Uterus (tissue), 4 donors: ENCODE measurements around the gene LDLRAD1. TPM values are rescaled to one million over a fixed set of nuclear protein-coding genes. Genes with fewer than 3 reads are reported as not detected.

Source experiments
- DNase-seq, 2 donors: peaks; one replicate each; pipeline ENCODE4 v3.0.0-alpha.2; 2019 to 2020
- H3K27ac ChIP-seq, 2 donors: fragments of 200-600 bp; sonication (generic); 1 replicate in 1 of 2; 2 replicates in 1 of 2; pipeline ENCODE4 v1.5.1; 2016 to 2018
- H3K27me3 ChIP-seq, 2 donors: fragments of 200-600 bp; sonication (generic); one replicate each; pipeline ENCODE4 v1.5.1; 2018 to 2019; ENCODE audit warnings: control low read depth in 1 of 2
- H3K36me3 ChIP-seq, 2 donors: fragments of 200-600 bp; sonication (generic); one replicate each; pipeline ENCODE4 v1.5.1; 2019; ENCODE audit warnings: control low read depth in 1 of 2
- H3K4me1 ChIP-seq, 2 donors: fragments of 200-600 bp; sonication (generic); one replicate each; pipeline ENCODE4 v1.5.1; 2018 to 2019; ENCODE audit warnings: control low read depth in 1 of 2
- H3K4me3 ChIP-seq, 2 donors: fragments of 200-600 bp; sonication (generic); 1 replicate in 1 of 2; 2 replicates in 1 of 2; pipeline ENCODE4 v1.5.1; 2018 to 2019; ENCODE audit warnings: mild to moderate bottlenecking in 1 of 2
- H3K9me3 ChIP-seq, 2 donors: fragments of 200-600 bp; sonication (generic); one replicate each; pipeline ENCODE4 v1.5.1; 2019; ENCODE audit warnings: control low read depth in 1 of 2
- CTCF ChIP-seq, 4 experiments: fragments of 200-600 bp in 2 of 4; fragments of 450-650 bp in 2 of 4; sonication (generic) in 2 of 4; IDR thresholded peaks; one replicate each; pipeline ENCODE4 v1.5.1; 2016 to 2019; ENCODE audit warnings: antibody characterized with exemption in 4 of 4, mild to moderate bottlenecking in 2 of 4, moderate library complexity in 1 of 4
- POLR2A ChIP-seq, 2 donors: fragments of 450-650 bp; IDR thresholded peaks; one replicate each; pipeline ENCODE4 v1.6.1; 2016; ENCODE audit warnings: antibody characterized with exemption in 2 of 2, mild to moderate bottlenecking in 1 of 2, moderate library complexity in 1 of 2
- intact Hi-C: fragments of 100-400 bp; cut with DNase I; formaldehyde crosslinking; loops from one replicate; pipeline ENCODE4 v1.15.1; 2023; ENCODE audit warnings: low total_unique reads
- total RNA-seq, 4 donors: library from RNA; depleted of rRNA in 3 of 4; stranded (reverse); fragments of >200 nt in 3 of 4; gene quantifications; one replicate each; pipeline versions ENCODE4 v1.1.0 to v1.2.4, GENCODE V29; 2014 to 2023
- donor health status: DM: yes; HTN: yes; CAD: no.

The LDLRAD1 gene, protein sequence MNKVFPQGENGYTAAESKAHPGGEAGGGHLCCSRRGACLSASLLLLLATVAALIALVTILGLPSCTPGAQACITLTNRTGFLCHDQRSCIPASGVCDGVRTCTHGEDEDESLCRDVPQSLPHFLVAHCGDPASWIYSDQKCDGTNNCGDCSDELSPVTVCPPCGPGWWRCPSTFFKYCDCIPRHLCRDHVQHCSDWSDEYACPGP
- total RNA-seq = 1 to 10 TPM in 1 of 4 donors, under 1 TPM in 1, not detected in 2; 0.27 to 1.2 TPM

GRCh38 chr1:54017979-54018378 is at the start of gene LDLRAD1:
TSS of gene LDLRAD1 (minus strand) at chr1:54018186. CDS start at chr1:54018112, 74 bp downstream.
- H3K9me3 ChIP-seq = no peaks in the 10 kb centered on the region
- H3K27ac ChIP-seq = no peak within 1 kb of the TSS
- H3K36me3 ChIP-seq = no peaks in the 10 kb centered on the region
- intact Hi-C loops = no loop called here
- no peaks in the 10 kb centered on the region for H3K4me1 ChIP-seq
- TF ChIP-seq POLR2A (IDR thresholded peaks at IDR 0.05) (no peak), CTCF (IDR thresholded peaks at IDR 0.05) (no peak)
- no peak for DNase-seq
- no peaks in the 10 kb centered on the region for H3K27me3 ChIP-seq
- no peak within 1 kb of the TSS for H3K4me3 ChIP-seq

- Histone ChIP-seq H3K4me3 (no peak overlapping the region), H3K27me3 (no peaks in the 10 kb centered on the region), H3K9me3 (no peaks in the 10 kb centered on the region), H3K27ac (no peak overlapping the region), H3K4me1 (no peaks in the 10 kb centered on the region), H3K36me3 (no peaks in the 10 kb centered on the region)
- TF ChIP-seq POLR2A (IDR thresholded peaks at IDR 0.05) (no peak), CTCF (IDR thresholded peaks at IDR 0.05) (no peak)
- no peak for DNase-seq
- intact Hi-C loops = loop anchor here (10.0 kb wide), 1 partner anchor 751 kb away; no protein-coding TSS in a partner anchor
Measured at GRCh38 chr1:54064299-54064698, 46.3 kb upstream of the LDLRAD1 start.

- Histone ChIP-seq H3K4me1 (peaks cover 0 to 4% of the 10 kb centered on the region in 2 donors), H3K9me3 (no peaks in the 10 kb centered on the region), H3K27ac (peak overlapping the region in 1 of 2 donors; percentile 90), H3K27me3 (no peaks in the 10 kb centered on the region), H3K4me3 (peak overlapping the region; percentile 73 to 90), H3K36me3 (no peaks in the 10 kb centered on the region)
- intact Hi-C loops = no loop called here
- no peak for DNase-seq
- TF ChIP-seq CTCF (IDR thresholded peaks at IDR 0.05) (no peak), POLR2A (IDR thresholded peaks at IDR 0.05) (no peak)
Measured at GRCh38 chr1:54054438-54054749, 36.4 kb upstream of the LDLRAD1 start.

- Histone ChIP-seq H3K9me3 (no peaks in the 10 kb centered on the region), H3K27ac (peak overlapping the region; percentile 90 to 91), H3K36me3 (no peaks in the 10 kb centered on the region), H3K4me3 (peak overlapping the region; percentile 73 to 90), H3K4me1 (peaks cover 0 to 4% of the 10 kb centered on the region in 2 donors), H3K27me3 (no peaks in the 10 kb centered on the region)
- no peak for DNase-seq
- intact Hi-C loops = no loop called here
- TF ChIP-seq POLR2A (IDR thresholded peaks at IDR 0.05) = no peak
- no peak for TF ChIP-seq CTCF (IDR thresholded peaks at IDR 0.05)
Measured at GRCh38 chr1:54053745-54054437, 35.9 kb upstream of the LDLRAD1 start.
